Measurements from ENCODE around the gene ANO10. TPM values are rescaled to one million over a fixed set of nuclear protein-coding genes. Genes with fewer than 3 reads are reported as not detected.
A peak's percentile ranks its signal among the peaks of the same experiment; 100 is the strongest.

ANO10 gene
- total and polyA plus RNA-seq, 2 of the 8 experiments (the other 6 are each of a cell fraction or from before 2014, with no cell fraction given), result 38.0 to 53.2 TPM

GRCh38 chr3:43559961-43560360 lies 61.9 kb downstream of the ANO10 start:
- Histone ChIP-seq H3K36me3 (ENCODE audit: control insufficient read depth in 2 of 4, insufficient read depth in 4 of 4, low read length in 3 of 4) (peaks cover 0 to 5% (median 2%) of the 10 kb centered on the region in 4 experiments; a peak in 4 of 8 replicates), H3K4me3 (ENCODE audit: extremely low read depth in 1 of 4, insufficient read depth in 2 of 4, low read depth in 3 of 4, low read length in 4 of 4) (no peak overlapping the region), H3K4me1 (replicated peaks in 1 of 4; ENCODE audit: control insufficient read depth in 3 of 4, insufficient read depth in 4 of 4, low read length in 3 of 4) (no peaks in the 10 kb centered on the region; a peak in 2 of 7 replicates), H2BK120ac (replicated peaks; ENCODE audit: low read depth, low read length) (no peak overlapping the region), H3K14ac (ENCODE audit: insufficient read length) (no peak overlapping the region), H3K9ac (replicated peaks in 1 of 4; ENCODE audit: extremely low read depth in 1 of 4, low read depth in 3 of 4, low read length in 3 of 4) (no peak overlapping the region), H4K8ac (ENCODE audit: extremely low read depth, insufficient read depth, low read length) (no peak overlapping the region), H2AFZ (ENCODE audit: low read length) (no peak overlapping the region), H3K18ac (ENCODE audit: extremely low read depth, low read length) (no peak overlapping the region), H3K9me3 (ENCODE audit: insufficient read depth in 2 of 2, low read depth in 1 of 2, low read length in 1 of 2) (no peaks in the 10 kb centered on the region), H3K4me2 (ENCODE audit: insufficient read depth in 1 of 2, low read depth in 2 of 2, low read length in 2 of 2) (no peak overlapping the region), H2BK5ac (ENCODE audit: low read depth, low read length) (no peak overlapping the region), H3K27me3 (replicated peaks in 1 of 4; ENCODE audit: control insufficient read depth in 3 of 4, extremely low read depth in 1 of 4, insufficient read depth in 3 of 4, low read length in 3 of 4) (no peaks in the 10 kb centered on the region), H3K56ac (replicated peaks; ENCODE audit: insufficient read length, low read depth, low read length) (no peak overlapping the region), H4K5ac (ENCODE audit: insufficient read length, low read depth, low read length) (no peak overlapping the region), H2BK20ac (ENCODE audit: low read length) (no peak overlapping the region), H2BK12ac (ENCODE audit: low read depth, low read length) (no peak overlapping the region), H2BK15ac (ENCODE audit: low read length) (no peak overlapping the region), H3K79me1 (ENCODE audit: low read depth, low read length) (no peaks in the 10 kb centered on the region), H3K23me2 (ENCODE audit: low read depth, low read length) (no peaks in the 10 kb centered on the region), H4K20me1 (replicated peaks in 1 of 2; ENCODE audit: control insufficient read depth in 1 of 2, insufficient read depth in 2 of 2, low read length in 2 of 2) (peaks cover 2 to 3% of the 10 kb centered on the region in 2 experiments), H3K4ac (replicated peaks; ENCODE audit: insufficient read length, low read depth, low read length) (no peak overlapping the region), H4K91ac (replicated peaks; ENCODE audit: insufficient read length, low read length) (no peak overlapping the region), H2AK5ac (ENCODE audit: low read depth, low read length) (no peak overlapping the region), H3K27ac (ENCODE audit: low read depth, low read length) (no peak overlapping the region), H3K23ac (ENCODE audit: insufficient read length) (no peak overlapping the region), H3K79me2 (ENCODE audit: control insufficient read depth in 1 of 2, insufficient read depth in 2 of 2, low read length in 2 of 2) (no peaks in the 10 kb centered on the region)
- CTCF ChIA-PET (ENCODE audit: partially characterized antibody), result interaction anchor here (0.6 to 1.9 kb wide), 11 partner anchors 9 to 554 kb away, joined by 3 to 7 read pairs (median 3); no protein-coding TSS in a partner anchor
- DNase-seq (ENCODE audit: low read depth in 1 of 2, low spot score in 2 of 2) (no peak), FAIRE-seq (no peak)
- POLR2A ChIA-PET (ENCODE audit: partially characterized antibody), result interaction anchor here (0.7 kb wide), 1 partner anchor 16 kb away, joined by 3 read pairs; no protein-coding TSS in a partner anchor
- TF ChIP-seq EP300 (IDR thresholded peaks at IDR 0.05; ENCODE audit: borderline replicate concordance in 1 of 2, low read depth in 2 of 2, low read length in 2 of 2) (no peak), EGR1 (IDR thresholded peaks at IDR 0.05; ENCODE audit: borderline replicate concordance, low read depth, low read length) (no peak), E2F6 (IDR thresholded peaks at IDR 0.05) (no peak), TAF1 (IDR thresholded peaks at IDR 0.05; ENCODE audit: low read depth, low read length) (no peak), SIX5 (IDR thresholded peaks at IDR 0.05; ENCODE audit: low read depth, low read length) (no peak), CTCF (IDR thresholded peaks at IDR 0.05; ENCODE audit: control extremely low read depth in 1 of 3, insufficient read depth in 1 of 3, low read depth in 1 of 3, low read length in 3 of 3) (peak in 2 of 3 experiments; percentile 15 to 58; a peak in 3 of 4 replicates), CEBPB (IDR thresholded peaks at IDR 0.05; ENCODE audit: low read depth, low read length) (no peak), CHD2 (IDR thresholded peaks at IDR 0.05; ENCODE audit: low read length) (no peak), JUN (IDR thresholded peaks at IDR 0.05; ENCODE audit: low read depth, low read length) (no peak), POLR2AphosphoS5 (IDR thresholded peaks at IDR 0.05; ENCODE audit: low read depth, low read length) (no peak), BRCA1 (IDR thresholded peaks at IDR 0.05; ENCODE audit: low read depth, low read length) (no peak), RAD21 (IDR thresholded peaks at IDR 0.05 in 1 of 2, conservative IDR thresholded peaks at IDR 0.05 in 1 of 2; ENCODE audit: low read depth in 2 of 2, low read length in 2 of 2) (peak; percentile 33 to 54; a peak in 3 of 4 replicates)

All from H1 (cell line).